ENCODE data around the gene SPRTN.

DNA sequence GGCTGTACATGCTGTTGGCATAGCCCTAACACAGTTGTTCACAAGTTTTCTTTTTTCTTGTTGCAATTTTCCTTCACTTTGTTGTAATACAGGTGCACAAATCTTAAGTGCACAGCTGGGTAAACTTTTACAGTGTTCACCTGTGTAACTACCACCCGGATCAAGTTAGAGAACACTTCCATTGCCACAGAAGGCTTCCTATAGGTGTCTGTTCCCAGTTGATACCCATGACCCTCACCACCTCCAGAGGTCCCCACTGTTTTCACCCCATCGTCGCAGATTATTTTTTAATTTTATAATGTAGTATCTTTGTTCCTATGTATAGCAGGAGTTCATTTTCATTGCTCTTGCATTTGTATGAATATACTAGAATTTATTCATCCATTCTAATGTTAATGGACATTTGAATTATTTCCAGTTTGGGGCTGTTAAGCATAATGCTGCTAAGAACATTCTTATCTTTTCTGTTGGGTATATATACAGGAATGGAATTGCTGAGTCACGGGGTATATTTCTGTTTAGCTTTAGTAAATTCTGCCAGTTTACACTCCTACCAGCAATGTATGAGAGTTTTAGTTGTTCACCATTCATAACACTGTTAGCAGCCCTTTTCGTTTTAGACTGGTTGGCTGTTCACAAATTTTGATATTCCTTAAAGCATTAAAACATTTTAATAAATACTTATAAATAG lies 16.4 kb downstream of the SPRTN start:
- TF ChIP-seq, protein P1, sequence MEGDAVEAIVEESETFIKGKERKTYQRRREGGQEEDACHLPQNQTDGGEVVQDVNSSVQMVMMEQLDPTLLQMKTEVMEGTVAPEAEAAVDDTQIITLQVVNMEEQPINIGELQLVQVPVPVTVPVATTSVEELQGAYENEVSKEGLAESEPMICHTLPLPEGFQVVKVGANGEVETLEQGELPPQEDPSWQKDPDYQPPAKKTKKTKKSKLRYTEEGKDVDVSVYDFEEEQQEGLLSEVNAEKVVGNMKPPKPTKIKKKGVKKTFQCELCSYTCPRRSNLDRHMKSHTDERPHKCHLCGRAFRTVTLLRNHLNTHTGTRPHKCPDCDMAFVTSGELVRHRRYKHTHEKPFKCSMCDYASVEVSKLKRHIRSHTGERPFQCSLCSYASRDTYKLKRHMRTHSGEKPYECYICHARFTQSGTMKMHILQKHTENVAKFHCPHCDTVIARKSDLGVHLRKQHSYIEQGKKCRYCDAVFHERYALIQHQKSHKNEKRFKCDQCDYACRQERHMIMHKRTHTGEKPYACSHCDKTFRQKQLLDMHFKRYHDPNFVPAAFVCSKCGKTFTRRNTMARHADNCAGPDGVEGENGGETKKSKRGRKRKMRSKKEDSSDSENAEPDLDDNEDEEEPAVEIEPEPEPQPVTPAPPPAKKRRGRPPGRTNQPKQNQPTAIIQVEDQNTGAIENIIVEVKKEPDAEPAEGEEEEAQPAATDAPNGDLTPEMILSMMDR (IDR thresholded peaks at IDR 0.05), result no peak
- TF ChIP-seq POLR2A (IDR thresholded peaks at IDR 0.05), result no peak
- TF ChIP-seq POLR2AphosphoS5 (IDR thresholded peaks at IDR 0.05), result no peak

Data from breast epithelium (tissue), 3 donors.